OCI-M1 (cell line): ENCODE data around the gene OR1N1.
"Not testable (repeated sequence)": the region's sequence is repeated elsewhere in the genome, so short reads cannot be mapped to it uniquely, and the experiment has no call there.

Experiments used
- DNase-seq: peaks from one replicate; lab custom pipeline; 2025; lab: John Stamatoyannopoulos, UW

OR1N1 gene

GRCh38 chr9:122527193-122527592, at the start of gene OR1N1:
Gene OR1N1 (minus strand): TSS chr9:122527293. CDS start chr9:122527293, 0 bp downstream.
- no peak for DNase-seq

GRCh38 chr9:122572456-122572855, 45.4 kb upstream of the OR1N1 start:
- DNase-seq, result peak; percentile 24

- DNase-seq, result no peak
Measured at GRCh38 chr9:122567901-122568300, 40.8 kb upstream of the OR1N1 start.

GRCh38 chr9:122562134-122562760, 35.2 kb upstream of the OR1N1 start:
- no peak for DNase-seq

GRCh38 chr9:122561446-122561845, 34.4 kb upstream of the OR1N1 start:
- no peak for DNase-seq

GRCh38 chr9:122552812-122553211, 25.7 kb upstream of the OR1N1 start, which contains the start of gene OR1N2:
Gene OR1N2 (plus strand): TSS chr9:122553112. CDS start chr9:122553212, 100 bp downstream.
- no peak for DNase-seq

GRCh38 chr9:122551371-122551770, 24.3 kb upstream of the OR1N1 start:
- DNase-seq, result no peak

GRCh38 chr9:122546196-122546595, 19.1 kb upstream of the OR1N1 start:
- DNase-seq, result no peak

GRCh38 chr9:122538757-122539156, 11.7 kb upstream of the OR1N1 start:
- no peak for DNase-seq

- DNase-seq, result not testable (repeated sequence)
Measured at GRCh38 chr9:122537066-122537465, 10.0 kb upstream of the OR1N1 start.

GRCh38 chr9:122536134-122536533, 9.0 kb upstream of the OR1N1 start:
- DNase-seq, result no peak

GRCh38 chr9:122531157-122531556, 4.1 kb upstream of the OR1N1 start:
- DNase-seq, result not testable (repeated sequence)

GRCh38 chr9:122526602-122527001, 491 bp downstream of the OR1N1 start:
- DNase-seq, result no peak

- DNase-seq, result no peak
Measured at GRCh38 chr9:122519376-122519775, 7.7 kb downstream of the OR1N1 start.

GRCh38 chr9:122518841-122519240, 8.3 kb downstream of the OR1N1 start, which contains the start of gene OR1J4:
Gene OR1J4 (plus strand): TSS chr9:122519141. CDS start chr9:122519141, 0 bp downstream.
- no peak for DNase-seq

GRCh38 chr9:122518226-122518625, 8.9 kb downstream of the OR1N1 start:
- no peak for DNase-seq

- DNase-seq, result no peak
Measured at GRCh38 chr9:122510502-122510901, 16.6 kb downstream of the OR1N1 start, which contains the start of gene OR1J2. Gene OR1J2 (plus strand): TSS chr9:122510802. CDS start chr9:122510802, 0 bp downstream.

GRCh38 chr9:122506964-122507363, 20.1 kb downstream of the OR1N1 start:
- no peak for DNase-seq

GRCh38 chr9:122498883-122499288, 28.2 kb downstream of the OR1N1 start:
- DNase-seq, result peak; percentile 67

GRCh38 chr9:122479062-122479461, 48.0 kb downstream of the OR1N1 start:
- DNase-seq, result no peak

- DNase-seq, result no peak
Measured at GRCh38 chr9:122477826-122478225, 49.3 kb downstream of the OR1N1 start, which contains the start of gene OR1J1. Gene OR1J1 (minus strand): TSS chr9:122477926. CDS start chr9:122477926, 0 bp downstream.

- DNase-seq, result no peak
Measured at GRCh38 chr9:122477346-122477745, 49.7 kb downstream of the OR1N1 start.
